Left colon (tissue), 2 donors: ENCODE results near the gene RFWD3. TPM values are rescaled to one million over a fixed set of nuclear protein-coding genes. Genes with fewer than 3 reads are reported as not detected.

Experiments
- ATAC-seq: fragments of 200-7000 bp; cut with Tn5 transposase; one replicate; pipeline ENCODE4 v1.9.1; 2020; ENCODE audit warnings: mild to moderate bottlenecking, moderate library complexity
- DNase-seq, 2 donors: peaks; one replicate each; pipeline ENCODE4 v3.0.0-alpha.2; 2020
- intact Hi-C, 2 donors: fragments of 100-400 bp; cut with DNase I in 1 of 2; cut with micrococcal nuclease in 1 of 2; formaldehyde crosslinking; loops; one replicate each; pipeline versions ENCODE4 v1.11.2 to v1.14.0; 2022; cut with DNase I, micrococcal nuclease
- long read RNA-seq: library from polyadenylated mRNA; unstranded; transcript quantifications from one replicate; pipeline ENCODE4 v2.0.0, GENCODE V29; 2021
- total RNA-seq, 2 donors: library from RNA; stranded (reverse); fragmentation: NEBNext Ultra II Directional; extraction: Animal tissue kit (Norgen Biotek cat#: 25700); gene quantifications; one replicate each; pipeline ENCODE4 v1.2.1, GENCODE V29; 2021
- donor health status: DM: no; HTN: no; CAD: no.
- donor health status: DM: yes; HTN: yes; CAD: no.

RFWD3 gene, protein sequence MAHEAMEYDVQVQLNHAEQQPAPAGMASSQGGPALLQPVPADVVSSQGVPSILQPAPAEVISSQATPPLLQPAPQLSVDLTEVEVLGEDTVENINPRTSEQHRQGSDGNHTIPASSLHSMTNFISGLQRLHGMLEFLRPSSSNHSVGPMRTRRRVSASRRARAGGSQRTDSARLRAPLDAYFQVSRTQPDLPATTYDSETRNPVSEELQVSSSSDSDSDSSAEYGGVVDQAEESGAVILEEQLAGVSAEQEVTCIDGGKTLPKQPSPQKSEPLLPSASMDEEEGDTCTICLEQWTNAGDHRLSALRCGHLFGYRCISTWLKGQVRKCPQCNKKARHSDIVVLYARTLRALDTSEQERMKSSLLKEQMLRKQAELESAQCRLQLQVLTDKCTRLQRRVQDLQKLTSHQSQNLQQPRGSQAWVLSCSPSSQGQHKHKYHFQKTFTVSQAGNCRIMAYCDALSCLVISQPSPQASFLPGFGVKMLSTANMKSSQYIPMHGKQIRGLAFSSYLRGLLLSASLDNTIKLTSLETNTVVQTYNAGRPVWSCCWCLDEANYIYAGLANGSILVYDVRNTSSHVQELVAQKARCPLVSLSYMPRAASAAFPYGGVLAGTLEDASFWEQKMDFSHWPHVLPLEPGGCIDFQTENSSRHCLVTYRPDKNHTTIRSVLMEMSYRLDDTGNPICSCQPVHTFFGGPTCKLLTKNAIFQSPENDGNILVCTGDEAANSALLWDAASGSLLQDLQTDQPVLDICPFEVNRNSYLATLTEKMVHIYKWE
- 10 to 100 TPM; 19.5 to 24.6 TPM for total RNA-seq
- long read RNA-seq, full-length matches to known transcripts, result 5 of 17 reads
- long read RNA-seq, partial matches to known transcripts, result 9 of 17 reads
- long read RNA-seq, other reads (novel, unspliced or antisense), result 3 of 17 reads

DNA sequence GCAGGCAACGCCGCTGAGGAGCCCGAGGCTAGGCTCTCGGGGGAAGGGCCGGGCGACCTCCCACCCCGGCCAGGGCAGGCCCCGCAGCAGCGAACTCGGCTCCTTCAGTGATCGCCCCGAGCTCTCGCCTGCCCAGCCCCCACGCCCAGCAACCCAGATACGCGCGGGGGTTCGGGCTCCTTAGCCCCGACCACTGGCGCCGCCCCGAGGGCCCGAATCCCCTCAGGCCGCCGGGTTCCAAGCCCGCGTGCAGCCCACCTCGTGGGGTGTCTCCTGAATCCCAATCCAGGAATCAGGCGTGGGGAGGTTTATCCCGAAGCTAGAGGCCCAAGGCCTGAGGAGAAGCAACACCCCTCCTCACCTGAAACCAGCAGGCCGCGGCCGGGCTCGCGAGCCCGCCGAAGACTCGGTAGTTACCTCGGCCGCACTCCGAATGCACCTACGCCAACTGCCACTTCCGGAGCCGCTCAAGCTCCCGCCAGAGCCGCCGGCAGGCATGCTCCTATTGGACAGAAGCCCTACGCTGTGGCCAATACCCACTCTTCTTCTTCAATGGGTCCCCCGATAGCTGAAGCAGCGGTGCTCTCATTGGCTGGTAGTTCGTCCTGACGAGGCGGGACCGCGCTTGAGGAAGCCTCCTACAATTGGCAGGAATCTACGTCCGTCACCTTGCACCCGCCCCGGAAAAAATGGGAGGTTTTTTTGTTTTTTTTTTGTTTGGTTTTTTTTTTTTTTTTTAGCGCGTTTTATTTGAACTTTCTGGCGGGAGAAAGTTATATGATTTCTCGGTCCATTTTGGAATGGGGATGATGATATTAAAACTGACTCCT, at the start of gene RFWD3:
TSS of gene RFWD3 (minus strand) at position 453 of the 830 bp plus-strand sequence. CDS start 5,428 bp downstream, outside the sequence.
- ATAC-seq, result peak; percentile 99
- intact Hi-C loops, result no loop called here
- DNase-seq, result peak; percentile 94 to 99

DNA sequence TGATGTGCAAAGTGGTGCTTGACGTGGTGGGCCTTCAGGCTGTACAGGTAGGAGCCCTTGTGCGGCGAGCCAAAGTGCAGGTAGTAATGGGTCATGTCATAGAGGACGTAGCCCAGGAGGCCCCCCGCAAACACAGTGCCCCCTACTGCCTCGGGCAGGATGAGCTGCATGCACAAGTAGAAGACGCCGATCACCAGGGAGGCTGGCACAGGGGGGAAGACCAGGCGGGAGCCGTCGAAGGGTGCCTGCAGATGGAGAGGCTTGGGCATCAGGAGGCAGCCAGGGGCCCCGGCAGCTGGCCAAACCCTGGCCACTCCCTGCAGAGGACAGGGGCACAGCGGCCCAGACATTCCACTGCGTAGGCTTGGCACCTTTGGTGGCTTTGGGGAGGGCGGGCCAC, 49.7 kb upstream of the RFWD3 start:
- ATAC-seq (no peak), DNase-seq (no peak)
- intact Hi-C loops, result loop anchor here in 1 of 2 donors (10.0 kb wide), 1 partner anchor 148 kb away; no protein-coding TSS in a partner anchor

DNA sequence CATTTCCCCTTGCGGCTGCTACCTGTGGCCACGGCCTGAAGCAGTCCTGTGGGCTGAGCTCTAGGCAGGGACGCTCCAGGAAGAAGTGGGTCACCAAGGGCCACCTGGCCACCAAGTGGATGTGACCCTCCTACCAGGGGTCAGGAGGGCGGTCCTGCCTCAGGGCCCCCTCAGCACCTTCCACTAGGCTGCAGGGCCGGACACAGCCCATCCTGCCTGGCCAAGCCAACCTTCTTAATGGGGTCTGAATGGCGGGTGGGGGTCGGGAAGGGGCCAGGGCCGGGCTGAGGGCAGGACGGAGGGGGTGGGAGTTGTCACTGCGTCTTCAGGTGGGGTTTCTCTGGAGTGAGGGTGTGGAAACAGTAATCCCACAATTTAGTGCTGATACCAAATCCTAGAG, 47.2 kb upstream of the RFWD3 start:
- DNase-seq (no peak), ATAC-seq (no peak)
- intact Hi-C loops, result loop anchor here in 1 of 2 donors (10.0 kb wide), 1 partner anchor 151 kb away; no protein-coding TSS in a partner anchor

DNA sequence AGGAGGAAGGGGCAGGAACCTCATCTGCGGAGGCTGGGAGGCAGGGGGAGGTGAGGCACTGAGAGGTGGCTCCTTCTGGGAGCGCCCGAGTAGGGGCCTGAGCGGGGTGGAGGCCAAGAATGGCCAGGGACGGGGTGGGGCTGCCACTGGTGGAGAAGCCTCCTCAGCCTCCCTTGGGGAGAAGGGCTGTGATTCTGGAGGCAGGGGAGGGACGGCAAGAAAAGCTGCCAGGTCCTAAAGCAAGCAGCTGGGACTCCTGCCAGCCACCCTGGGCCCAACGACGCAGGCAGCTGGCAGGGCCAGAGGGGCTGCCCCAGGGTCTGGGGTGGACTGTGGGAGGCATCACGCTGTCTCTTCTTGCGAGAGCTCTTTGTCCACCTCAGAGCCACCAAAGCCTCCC, 46.6 kb upstream of the RFWD3 start:
- no peak for DNase-seq
- intact Hi-C loops, result loop anchor here in 1 of 2 donors (10.0 kb wide), 1 partner anchor 151 kb away; no protein-coding TSS in a partner anchor
- ATAC-seq, result no peak

DNA sequence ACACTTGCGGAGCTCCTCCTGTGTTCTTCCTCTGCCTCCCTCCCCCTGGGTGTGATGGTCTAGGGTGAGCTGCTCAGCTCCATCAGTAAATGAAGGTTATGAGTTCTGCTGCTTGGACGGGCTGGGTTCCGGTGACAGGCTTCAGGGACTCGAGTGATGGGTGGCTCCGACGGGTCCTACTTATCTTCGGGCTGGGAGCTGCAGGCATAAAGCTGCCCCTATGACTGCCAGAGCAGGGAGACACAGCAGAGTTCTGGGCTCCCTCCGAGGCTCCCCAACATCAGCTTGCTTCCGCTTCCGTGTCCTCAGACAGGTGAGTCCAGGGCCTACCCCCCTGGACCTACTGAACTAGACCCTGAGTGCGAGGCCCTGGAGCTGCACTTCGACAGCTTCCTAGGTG, 45.3 kb upstream of the RFWD3 start:
- DNase-seq (no peak), ATAC-seq (no peak)
- intact Hi-C loops, result loop anchor here in 1 of 2 donors (10.0 kb wide), 1 partner anchor 153 kb away; no protein-coding TSS in a partner anchor

DNA sequence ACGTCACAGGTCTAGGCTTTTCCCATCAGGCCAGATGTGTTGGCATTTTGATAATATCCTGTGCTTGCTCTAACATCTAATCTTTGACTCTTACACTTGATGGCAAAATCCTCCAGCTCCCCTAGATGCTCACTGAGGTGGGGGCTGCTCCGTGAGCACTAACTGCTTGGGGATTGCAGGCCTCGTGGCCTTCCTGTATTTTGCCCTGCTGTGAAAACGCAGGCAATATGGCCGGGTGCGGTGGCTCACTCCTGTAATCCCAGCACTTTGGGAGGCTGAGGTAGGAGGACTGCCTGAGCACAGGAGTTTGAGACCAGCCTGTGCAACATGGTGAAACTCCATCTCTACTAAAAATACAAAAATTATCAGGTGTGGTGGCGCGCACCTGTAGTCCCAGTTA, 43.7 kb upstream of the RFWD3 start:
- intact Hi-C loops, result loop anchor here in 1 of 2 donors (10.0 kb wide), 1 partner anchor 154 kb away; no protein-coding TSS in a partner anchor
- ATAC-seq, result no peak
- DNase-seq, result no peak

DNA sequence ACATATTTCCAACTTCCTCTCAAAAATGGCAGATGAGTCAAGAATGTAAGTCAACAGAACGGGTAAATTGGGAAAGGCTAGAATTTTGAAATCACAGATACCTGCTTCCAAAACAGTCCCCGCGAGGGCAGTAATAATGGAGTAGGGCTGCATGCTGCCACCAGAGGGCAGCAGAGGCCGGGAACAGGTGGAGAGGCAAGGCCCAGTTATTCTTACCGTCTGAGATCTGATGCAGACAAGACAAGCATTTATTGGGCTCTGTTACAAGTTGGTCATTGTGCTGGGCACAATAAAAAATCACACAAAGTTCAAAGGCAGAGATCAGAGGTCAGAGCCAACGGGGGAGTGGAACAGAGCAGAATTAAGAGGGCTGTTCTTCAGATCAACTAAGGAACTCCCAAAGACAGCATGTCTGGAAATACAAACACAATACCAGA, 42.8 kb upstream of the RFWD3 start:
- ATAC-seq (peak; percentile 94), DNase-seq (peak; percentile 48 to 83)
- intact Hi-C loops, result loop anchor here in 1 of 2 donors (5.0 kb wide), 1 partner anchor 153 kb away; no protein-coding TSS in a partner anchor

DNA sequence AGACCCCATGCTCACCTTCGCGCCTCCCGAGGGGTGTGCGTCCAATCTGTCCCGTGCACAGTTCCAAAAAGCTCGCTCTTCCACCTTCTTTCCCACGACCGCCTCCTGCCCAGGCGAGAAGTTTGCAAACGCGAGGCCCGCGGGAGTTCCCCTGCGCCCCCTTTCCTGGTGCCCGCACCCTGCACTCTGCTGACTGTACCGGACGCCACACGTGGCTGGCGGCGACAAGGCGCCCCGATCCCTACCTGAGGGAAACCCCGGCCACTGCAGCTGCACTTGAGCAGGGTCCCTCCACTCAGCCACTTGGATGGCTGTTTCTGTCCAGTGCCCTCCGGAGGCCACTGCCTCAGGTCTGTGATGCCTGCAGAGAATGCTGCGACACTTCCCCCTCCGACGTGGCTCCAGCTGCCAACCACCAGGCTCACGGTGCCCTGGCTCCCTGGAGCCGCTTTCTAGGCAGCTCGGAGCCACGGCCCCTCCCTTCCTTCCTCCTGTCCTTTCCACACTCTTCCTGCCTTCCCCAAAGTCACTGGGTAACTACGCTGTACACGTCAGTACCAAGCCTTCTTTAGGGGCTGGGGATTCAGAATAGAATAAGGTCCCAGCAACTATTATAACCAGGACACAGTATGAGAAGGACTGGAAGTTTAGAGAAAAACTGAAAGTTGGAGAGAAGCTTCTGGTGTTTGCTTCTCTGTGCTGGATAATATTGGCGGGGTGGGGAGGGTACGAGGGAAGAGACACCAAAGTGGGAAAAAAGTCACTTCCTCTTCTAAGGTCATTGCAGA, 34.0 kb upstream of the RFWD3 start, which contains the start of gene MLKL:
TSS of gene MLKL (minus strand) at position 425 of the 788 bp plus-strand sequence. CDS start 5,105 bp downstream, outside the sequence.
- intact Hi-C loops, result no loop called here
- DNase-seq (peak; percentile 61 to 78), ATAC-seq (peak; percentile 75)

DNA sequence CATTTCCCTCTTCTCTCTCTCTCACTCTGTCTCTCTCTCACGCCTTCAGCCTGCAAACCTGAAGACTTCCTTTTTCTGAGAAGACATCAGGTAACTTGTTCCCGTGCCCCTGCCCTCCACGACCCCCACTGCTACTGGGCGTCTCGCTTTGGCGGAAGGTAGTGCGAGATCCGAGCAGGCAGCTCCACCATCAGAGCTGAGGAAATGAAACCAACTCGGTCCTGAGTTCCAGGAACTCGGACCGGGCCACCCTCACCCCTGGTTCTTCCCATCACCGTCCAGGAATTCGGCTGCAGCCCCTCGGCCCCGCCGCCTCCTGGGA, 33.4 kb upstream of the RFWD3 start:
- peak in 1 of 2 donors; percentile 58 for DNase-seq
- intact Hi-C loops, result no loop called here
- ATAC-seq, result peak; percentile 54

DNA sequence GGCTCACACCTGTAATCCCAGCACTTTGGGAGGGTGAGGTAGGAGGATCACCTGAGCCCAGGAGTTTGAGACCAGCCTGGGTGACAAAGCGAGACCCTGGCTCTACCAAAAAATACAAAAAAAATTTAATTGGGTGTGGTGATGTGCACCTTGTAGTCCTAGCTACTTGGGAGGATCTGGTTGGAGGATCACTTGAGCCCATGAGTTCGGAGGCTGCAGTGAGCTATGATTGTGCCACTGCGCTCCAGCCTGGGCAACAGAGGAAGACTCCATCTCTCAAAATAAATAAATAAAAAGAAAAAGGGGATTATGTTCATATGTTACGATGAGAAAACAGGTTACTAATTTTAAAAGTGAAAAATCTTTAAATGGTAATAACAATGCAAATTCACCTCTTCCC, 33.0 kb upstream of the RFWD3 start:
- intact Hi-C loops, result no loop called here
- no peak for DNase-seq

DNA sequence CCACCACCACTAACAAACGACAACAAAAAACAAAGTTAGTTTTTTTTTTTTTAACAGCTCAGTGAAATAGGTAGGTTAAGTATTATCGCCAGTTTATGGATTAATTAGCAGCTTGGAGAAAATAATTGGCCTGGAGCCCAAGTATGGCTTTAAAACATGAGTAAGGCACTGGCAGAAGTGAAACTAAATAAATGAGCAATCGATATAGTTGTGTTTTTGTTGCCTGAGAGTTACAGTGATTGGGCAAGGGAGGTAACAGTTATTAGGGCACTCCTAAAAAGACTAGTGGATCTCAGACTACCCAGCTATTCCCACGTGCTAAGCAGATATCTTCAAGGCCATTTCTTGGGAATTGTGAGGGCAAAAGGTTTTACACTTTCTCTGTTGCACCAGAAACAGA, 31.5 kb upstream of the RFWD3 start:
- intact Hi-C loops, result no loop called here
- DNase-seq, result no peak
- no peak for ATAC-seq

More for the DNA sequence above, 33.0 kb upstream of the RFWD3 start:
- no peak for ATAC-seq

DNA sequence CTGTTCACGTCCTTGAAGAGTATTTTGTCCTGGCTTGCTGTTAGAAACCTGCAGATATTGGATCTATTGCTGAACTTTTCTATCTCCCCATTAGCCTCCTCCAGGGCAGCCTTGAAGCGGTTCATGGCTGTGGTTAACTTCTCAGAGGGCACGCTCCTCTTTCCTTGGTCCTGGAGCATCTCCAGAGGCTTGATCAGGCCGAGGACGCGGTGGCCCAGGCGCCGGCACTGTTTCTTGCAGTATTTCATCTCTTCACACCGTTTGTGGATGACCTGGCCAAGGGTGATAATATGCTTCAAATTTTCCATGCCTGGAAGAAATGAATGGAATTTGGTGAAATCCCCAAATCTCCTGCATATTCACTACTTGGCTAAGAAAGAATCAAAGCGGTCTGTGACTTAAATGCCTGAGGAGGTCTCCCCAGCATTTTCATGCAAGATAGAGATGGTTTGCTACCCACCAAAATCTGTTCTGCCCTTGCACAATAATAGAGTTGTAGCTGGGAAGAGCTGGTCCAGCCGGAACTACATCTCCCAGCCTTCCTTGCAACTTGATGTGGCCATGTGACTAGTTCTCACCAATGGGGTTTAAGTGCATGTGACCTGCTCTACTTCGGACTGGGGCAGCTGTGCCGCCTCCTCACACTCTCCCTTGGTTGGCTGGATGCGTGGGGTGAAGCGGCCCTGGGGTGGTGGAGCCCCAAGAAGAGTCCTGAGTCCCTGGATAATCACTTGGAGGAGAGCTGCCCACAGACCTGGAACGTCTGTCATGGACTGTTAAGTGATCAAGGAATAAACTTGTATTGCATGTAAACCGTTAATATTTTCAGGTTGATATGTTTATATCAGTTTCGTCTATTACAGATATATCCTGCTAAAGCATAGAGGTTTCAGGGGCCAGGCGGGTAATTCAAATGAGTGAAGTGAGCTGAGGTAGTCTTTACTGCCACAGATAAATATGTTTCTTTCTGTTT, 29.1 kb upstream of the RFWD3 start:
- DNase-seq, result peak; percentile 76 to 84
- peak; percentile 84 for ATAC-seq
- intact Hi-C loops, result no loop called here

DNA sequence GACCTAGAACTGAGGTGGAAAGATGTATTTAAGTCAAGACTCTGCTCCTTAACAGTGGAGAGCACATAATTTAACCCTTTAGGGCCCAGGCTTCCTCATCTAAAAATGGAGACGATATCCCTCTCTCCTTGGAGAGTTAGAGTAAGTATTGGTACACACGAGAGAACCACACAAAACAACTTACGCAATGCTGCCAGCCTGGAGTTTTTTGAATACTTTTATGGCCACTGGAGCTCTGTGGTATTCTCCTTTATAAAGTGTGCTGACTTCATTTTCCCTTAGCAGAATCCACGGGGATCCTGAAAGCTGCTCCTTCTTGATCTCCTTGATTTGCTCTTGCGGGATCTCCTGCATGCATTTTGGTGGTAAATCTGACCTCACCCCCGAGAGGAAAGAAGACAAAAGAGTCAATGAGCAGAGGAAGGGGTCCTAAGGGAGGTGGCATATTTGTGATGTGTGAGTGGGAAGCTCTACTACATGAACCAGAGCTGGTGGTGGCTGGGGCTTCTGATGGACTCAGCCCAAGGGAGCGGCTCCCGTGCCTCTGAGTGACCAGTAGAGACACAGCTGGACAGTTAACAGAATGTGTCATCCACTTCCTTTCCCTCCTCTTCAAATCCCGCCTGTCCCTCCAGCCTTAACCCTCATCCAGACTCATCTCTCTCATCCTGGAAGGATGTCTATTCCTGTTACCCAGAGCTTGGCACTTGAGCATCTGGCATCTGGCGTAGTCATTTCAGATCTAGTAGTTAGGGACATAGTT, 24.6 kb upstream of the RFWD3 start:
- DNase-seq, result no peak
- ATAC-seq, result no peak
- intact Hi-C loops, result no loop called here

DNA sequence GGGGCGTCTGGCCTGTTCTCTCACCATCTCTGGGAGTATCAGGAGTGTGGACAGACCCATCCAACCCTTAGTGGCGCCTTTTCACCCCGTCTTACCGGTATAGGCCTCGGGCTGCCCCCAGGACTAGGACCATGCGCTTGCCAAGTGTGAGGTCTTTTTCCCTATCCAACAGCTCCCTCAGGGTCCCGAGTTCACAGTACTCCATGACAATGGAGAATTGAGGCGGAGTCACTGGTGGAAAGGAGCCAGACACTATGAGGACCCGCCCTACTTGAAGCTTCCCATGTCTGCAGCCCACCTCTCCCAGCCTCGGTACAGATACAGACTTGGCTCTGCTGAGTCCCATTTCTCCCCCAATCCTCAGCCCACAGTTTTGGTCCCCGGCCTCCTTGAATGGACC, 15.9 kb upstream of the RFWD3 start:
- ATAC-seq (no peak), DNase-seq (no peak)
- intact Hi-C loops, result no loop called here

DNA sequence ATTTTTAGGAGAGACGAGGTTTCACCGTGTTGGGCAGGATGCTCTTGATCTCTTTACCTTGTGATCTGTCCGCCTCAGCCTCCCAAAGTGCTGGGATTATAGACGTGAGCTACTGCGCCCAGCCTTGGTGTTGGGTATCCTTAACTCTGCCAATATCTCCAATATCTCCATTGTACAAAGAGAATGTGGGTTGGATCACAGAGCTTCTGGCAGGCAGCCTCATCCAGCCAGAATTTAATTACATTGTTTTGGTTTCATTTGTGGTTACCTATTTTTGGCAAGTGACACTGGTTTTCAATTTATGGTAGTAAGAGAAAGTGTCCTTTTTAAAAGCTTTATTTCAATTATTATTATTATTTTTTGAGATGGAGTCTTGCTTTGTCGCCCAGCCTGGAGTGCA, 14.0 kb upstream of the RFWD3 start:
- no peak for ATAC-seq
- intact Hi-C loops, result no loop called here
- DNase-seq, result no peak

DNA sequence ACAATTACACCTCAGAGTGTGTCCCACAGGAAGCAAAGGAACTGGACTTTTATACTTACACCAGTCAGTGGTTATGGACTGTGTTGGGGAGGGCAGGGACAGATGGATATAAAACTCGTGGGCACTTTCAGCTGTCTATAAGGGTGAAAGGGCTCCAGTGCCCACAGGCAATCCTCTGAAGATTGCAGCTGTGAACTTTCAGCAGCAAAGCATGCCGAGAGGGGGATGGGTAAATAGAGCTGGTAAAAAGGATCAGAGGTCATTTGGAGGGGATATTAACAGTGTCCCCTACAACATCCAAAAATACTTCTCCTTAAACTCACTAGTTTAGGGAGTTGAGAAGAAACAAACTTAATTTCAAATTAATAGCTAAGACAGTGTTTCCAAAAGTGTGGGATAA, 13.3 kb upstream of the RFWD3 start:
- ATAC-seq (no peak), DNase-seq (no peak)
- intact Hi-C loops, result no loop called here
